GM18505 (cell line): Measurements from ENCODE around the gene APOBEC3G.

Experiments used
- ATAC-seq: cut with Tn5 transposase; IDR thresholded peaks from one replicate; pipeline ENCODE4 v1.9.1; 2021; ENCODE audit not compliant: unreplicated experiment
- POLR2A ChIP-seq: IDR thresholded peaks from 4 replicates; pipeline ENCODE4 v1.6.1; 2011; ENCODE audit warnings: borderline replicate concordance; ENCODE audit not compliant: insufficient read depth, insufficient read length; ENCODE audit errors: extremely low read depth

Gene APOBEC3G

GRCh38 chr22:39130892-39131855, 54.1 kb downstream of the APOBEC3G start:
- no peak for ATAC-seq
- no peak for TF ChIP-seq POLR2A

GRCh38 chr22:39132281-39132680, 55.2 kb downstream of the APOBEC3G start:
- no peak for TF ChIP-seq POLR2A
- no peak for ATAC-seq

GRCh38 chr22:39132871-39133524, 55.9 kb downstream of the APOBEC3G start:
- TF ChIP-seq POLR2A, result no peak

GRCh38 chr22:39133871-39134270, 56.8 kb downstream of the APOBEC3G start:
- no peak for TF ChIP-seq POLR2A
- ATAC-seq, result no peak

More at GRCh38 chr22:39132871-39133524, 55.9 kb downstream of the APOBEC3G start:
- ATAC-seq, result no peak

GRCh38 chr22:39134366-39135091, 57.5 kb downstream of the APOBEC3G start:
- ATAC-seq, result no peak
- no peak for TF ChIP-seq POLR2A

- no peak for TF ChIP-seq POLR2A
- ATAC-seq, result no peak
These were observed 58.2 kb downstream of the APOBEC3G start for GRCh38 chr22:39135092-39135896.

GRCh38 chr22:39136317-39136716, 59.2 kb downstream of the APOBEC3G start:
- TF ChIP-seq POLR2A, result no peak
- ATAC-seq, result no peak
